Measurements from ENCODE around the gene E2F8.

Gene E2F8

GRCh38 chr11:19240420-19241259, at the start of gene E2F8:
Gene E2F8 (minus strand): TSS chr11:19240945. CDS start chr11:19240121, 824 bp downstream.
- Histone ChIP-seq H3K9me3 (ENCODE audit: low read length) (no peaks in the 10 kb centered on the region), H3K9ac (ENCODE audit: low read length) (no peak within 1 kb of the TSS), H3K4me3 (ENCODE audit: low read depth in 1 of 2, low read length in 2 of 2) (peak within 1 kb of the TSS; percentile 48 to 52), H3K27ac (ENCODE audit: low read depth, low read length) (no peak within 1 kb of the TSS), H3K4me1 (ENCODE audit: insufficient read depth, low read length) (peaks cover 17% of the 10 kb centered on the region), H3K36me3 (ENCODE audit: insufficient read depth, low read length) (no peaks in the 10 kb centered on the region), H3K27me3 (ENCODE audit: control insufficient read depth in 1 of 2, insufficient read depth in 2 of 2, low read length in 2 of 2) (peaks cover 38 to 43% of the 10 kb centered on the region in 2 donors)

- Histone ChIP-seq H3K27me3 (ENCODE audit: control insufficient read depth in 1 of 2, insufficient read depth in 2 of 2, low read length in 2 of 2) (no peaks in the 10 kb centered on the region), H3K4me3 (ENCODE audit: low read depth in 1 of 2, low read length in 2 of 2) (no peak overlapping the region), H3K4me1 (ENCODE audit: insufficient read depth, low read length) (no peaks in the 10 kb centered on the region), H3K9me3 (ENCODE audit: low read length) (no peaks in the 10 kb centered on the region), H3K27ac (ENCODE audit: low read depth, low read length) (no peak overlapping the region), H3K9ac (ENCODE audit: low read length) (no peak overlapping the region), H3K36me3 (ENCODE audit: insufficient read depth, low read length) (no peaks in the 10 kb centered on the region)
Observed at GRCh38 chr11:19290356-19290755, 49.6 kb upstream of the E2F8 start.

GRCh38 chr11:19288256-19288655, 47.5 kb upstream of the E2F8 start:
- no peaks in the 10 kb centered on the region for H3K36me3 ChIP-seq (ENCODE audit: insufficient read depth, low read length)
- H3K27me3 ChIP-seq (ENCODE audit: control insufficient read depth in 1 of 2, insufficient read depth in 2 of 2, low read length in 2 of 2): no peaks in the 10 kb centered on the region
- H3K4me3 ChIP-seq (ENCODE audit: low read depth in 1 of 2, low read length in 2 of 2): no peak overlapping the region
- H3K9ac ChIP-seq (ENCODE audit: low read length): no peak overlapping the region
- no peaks in the 10 kb centered on the region for H3K9me3 ChIP-seq (ENCODE audit: low read length)
- no peak overlapping the region for H3K27ac ChIP-seq (ENCODE audit: low read depth, low read length)
- H3K4me1 ChIP-seq (ENCODE audit: insufficient read depth, low read length): no peaks in the 10 kb centered on the region

GRCh38 chr11:19286411-19286810, 45.7 kb upstream of the E2F8 start:
- Histone ChIP-seq H3K4me3 (ENCODE audit: low read depth in 1 of 2, low read length in 2 of 2) (no peak overlapping the region), H3K36me3 (ENCODE audit: insufficient read depth, low read length) (no peaks in the 10 kb centered on the region), H3K27me3 (ENCODE audit: control insufficient read depth in 1 of 2, insufficient read depth in 2 of 2, low read length in 2 of 2) (no peaks in the 10 kb centered on the region), H3K9me3 (ENCODE audit: low read length) (no peaks in the 10 kb centered on the region), H3K27ac (ENCODE audit: low read depth, low read length) (no peak overlapping the region), H3K4me1 (ENCODE audit: insufficient read depth, low read length) (no peaks in the 10 kb centered on the region), H3K9ac (ENCODE audit: low read length) (no peak overlapping the region)

GRCh38 chr11:19284881-19285280, 44.1 kb upstream of the E2F8 start:
- Histone ChIP-seq H3K36me3 (ENCODE audit: insufficient read depth, low read length) (no peaks in the 10 kb centered on the region), H3K27ac (ENCODE audit: low read depth, low read length) (no peak overlapping the region), H3K9ac (ENCODE audit: low read length) (no peak overlapping the region), H3K9me3 (ENCODE audit: low read length) (no peaks in the 10 kb centered on the region), H3K4me1 (ENCODE audit: insufficient read depth, low read length) (no peaks in the 10 kb centered on the region), H3K4me3 (ENCODE audit: low read depth in 1 of 2, low read length in 2 of 2) (no peak overlapping the region), H3K27me3 (ENCODE audit: control insufficient read depth in 1 of 2, insufficient read depth in 2 of 2, low read length in 2 of 2) (no peaks in the 10 kb centered on the region)

- Histone ChIP-seq H3K9me3 (ENCODE audit: low read length) (no peaks in the 10 kb centered on the region), H3K9ac (ENCODE audit: low read length) (no peak overlapping the region), H3K27ac (ENCODE audit: low read depth, low read length) (no peak overlapping the region), H3K4me1 (ENCODE audit: insufficient read depth, low read length) (no peaks in the 10 kb centered on the region), H3K27me3 (ENCODE audit: control insufficient read depth in 1 of 2, insufficient read depth in 2 of 2, low read length in 2 of 2) (no peaks in the 10 kb centered on the region), H3K36me3 (ENCODE audit: insufficient read depth, low read length) (no peaks in the 10 kb centered on the region), H3K4me3 (ENCODE audit: low read depth in 1 of 2, low read length in 2 of 2) (no peak overlapping the region)
Observed at GRCh38 chr11:19283991-19284390, 43.2 kb upstream of the E2F8 start.

GRCh38 chr11:19281555-19281954, 40.8 kb upstream of the E2F8 start:
- Histone ChIP-seq H3K4me3 (ENCODE audit: low read depth in 1 of 2, low read length in 2 of 2) (no peak overlapping the region), H3K9me3 (ENCODE audit: low read length) (no peaks in the 10 kb centered on the region), H3K27me3 (ENCODE audit: control insufficient read depth in 1 of 2, insufficient read depth in 2 of 2, low read length in 2 of 2) (no peaks in the 10 kb centered on the region), H3K9ac (ENCODE audit: low read length) (no peak overlapping the region), H3K27ac (ENCODE audit: low read depth, low read length) (no peak overlapping the region), H3K36me3 (ENCODE audit: insufficient read depth, low read length) (no peaks in the 10 kb centered on the region), H3K4me1 (ENCODE audit: insufficient read depth, low read length) (no peaks in the 10 kb centered on the region)

- no peaks in the 10 kb centered on the region for H3K36me3 ChIP-seq (ENCODE audit: insufficient read depth, low read length)
- no peak overlapping the region for H3K4me3 ChIP-seq (ENCODE audit: low read depth in 1 of 2, low read length in 2 of 2)
- no peak overlapping the region for H3K27ac ChIP-seq (ENCODE audit: low read depth, low read length)
- no peak overlapping the region for H3K9ac ChIP-seq (ENCODE audit: low read length)
- no peaks in the 10 kb centered on the region for H3K27me3 ChIP-seq (ENCODE audit: control insufficient read depth in 1 of 2, insufficient read depth in 2 of 2, low read length in 2 of 2)
- no peaks in the 10 kb centered on the region for H3K4me1 ChIP-seq (ENCODE audit: insufficient read depth, low read length)
- no peaks in the 10 kb centered on the region for H3K9me3 ChIP-seq (ENCODE audit: low read length)
Observed at GRCh38 chr11:19281041-19281440, 40.3 kb upstream of the E2F8 start.

- Histone ChIP-seq H3K27me3 (ENCODE audit: control insufficient read depth in 1 of 2, insufficient read depth in 2 of 2, low read length in 2 of 2) (no peaks in the 10 kb centered on the region), H3K4me3 (ENCODE audit: low read depth in 1 of 2, low read length in 2 of 2) (no peak overlapping the region), H3K4me1 (ENCODE audit: insufficient read depth, low read length) (no peaks in the 10 kb centered on the region), H3K27ac (ENCODE audit: low read depth, low read length) (no peak overlapping the region), H3K36me3 (ENCODE audit: insufficient read depth, low read length) (no peaks in the 10 kb centered on the region), H3K9ac (ENCODE audit: low read length) (no peak overlapping the region), H3K9me3 (ENCODE audit: low read length) (no peaks in the 10 kb centered on the region)
Observed at GRCh38 chr11:19279451-19279850, 38.7 kb upstream of the E2F8 start.

GRCh38 chr11:19276859-19277808, 36.4 kb upstream of the E2F8 start:
- Histone ChIP-seq H3K9ac (ENCODE audit: low read length) (no peak overlapping the region), H3K27ac (ENCODE audit: low read depth, low read length) (no peak overlapping the region), H3K4me3 (ENCODE audit: low read depth in 1 of 2, low read length in 2 of 2) (no peak overlapping the region), H3K36me3 (ENCODE audit: insufficient read depth, low read length) (no peaks in the 10 kb centered on the region), H3K27me3 (ENCODE audit: control insufficient read depth in 1 of 2, insufficient read depth in 2 of 2, low read length in 2 of 2) (no peaks in the 10 kb centered on the region), H3K9me3 (ENCODE audit: low read length) (no peaks in the 10 kb centered on the region), H3K4me1 (ENCODE audit: insufficient read depth, low read length) (no peaks in the 10 kb centered on the region)

GRCh38 chr11:19275496-19275895, 34.8 kb upstream of the E2F8 start:
- no peak overlapping the region for H3K9ac ChIP-seq (ENCODE audit: low read length)
- H3K4me3 ChIP-seq (ENCODE audit: low read depth in 1 of 2, low read length in 2 of 2): no peak overlapping the region
- no peaks in the 10 kb centered on the region for H3K27me3 ChIP-seq (ENCODE audit: control insufficient read depth in 1 of 2, insufficient read depth in 2 of 2, low read length in 2 of 2)
- H3K36me3 ChIP-seq (ENCODE audit: insufficient read depth, low read length): no peaks in the 10 kb centered on the region
- H3K4me1 ChIP-seq (ENCODE audit: insufficient read depth, low read length): no peaks in the 10 kb centered on the region
- no peak overlapping the region for H3K27ac ChIP-seq (ENCODE audit: low read depth, low read length)
- H3K9me3 ChIP-seq (ENCODE audit: low read length): no peaks in the 10 kb centered on the region
